SW480 (cell line): ENCODE results near the gene USP13.

Experiments used
- DNase-seq: peaks from one replicate; pipeline ENCODE4 v3.0.0-alpha.2; 2016; ENCODE audit warnings: low spot score

Gene USP13

DNA sequence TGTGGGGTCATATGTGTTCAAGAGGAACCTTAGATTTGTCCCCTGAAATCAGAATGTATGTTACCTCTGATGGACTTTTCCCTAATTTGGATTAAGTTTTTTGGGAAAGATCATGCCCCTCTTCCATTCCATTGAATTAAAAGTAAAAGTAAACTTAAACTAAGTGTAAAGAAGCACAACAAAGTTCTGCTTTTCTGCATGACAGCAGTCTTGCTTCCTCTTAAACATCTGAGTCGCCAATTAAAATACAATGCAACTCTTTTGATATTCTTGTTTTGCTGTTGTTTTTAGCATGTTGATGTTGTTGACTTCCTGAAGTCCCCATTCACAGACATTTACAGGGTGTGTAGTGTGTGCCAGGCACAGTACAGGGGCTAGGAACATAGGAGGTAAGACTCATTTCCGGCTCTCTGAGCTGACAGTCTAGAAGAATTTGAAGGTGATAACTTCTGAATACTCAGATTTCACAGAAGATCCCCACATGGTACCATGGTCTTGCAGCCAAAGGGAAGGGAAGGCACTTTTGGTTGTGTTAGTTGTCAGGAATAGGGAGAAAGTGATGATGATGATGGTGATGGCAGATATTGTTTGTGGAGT is 45.0 kb downstream of the USP13 start:
- no peak for DNase-seq

DNA sequence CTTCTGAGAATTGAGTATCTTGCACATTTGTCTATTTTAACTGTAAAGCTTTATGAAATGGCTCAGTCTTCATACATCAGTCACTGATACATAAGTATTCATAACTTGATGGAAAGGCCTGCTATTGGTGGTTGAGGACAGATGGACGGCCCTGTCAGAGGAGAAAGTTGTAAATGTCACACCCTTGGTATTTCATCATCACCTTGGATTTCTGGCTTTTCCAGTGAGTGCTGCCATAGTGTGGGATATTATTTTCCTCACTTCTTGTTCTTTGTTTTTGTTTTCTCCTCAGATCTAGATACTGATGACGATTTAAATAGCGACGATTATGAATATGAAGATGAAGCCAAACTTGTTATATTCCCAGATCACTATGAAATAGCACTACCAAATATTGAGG is 47.9 kb downstream of the USP13 start:
- no peak for DNase-seq

GRCh38 chr3:179701176-179701827 is 48.5 kb downstream of the USP13 start:
- no peak for DNase-seq

DNA sequence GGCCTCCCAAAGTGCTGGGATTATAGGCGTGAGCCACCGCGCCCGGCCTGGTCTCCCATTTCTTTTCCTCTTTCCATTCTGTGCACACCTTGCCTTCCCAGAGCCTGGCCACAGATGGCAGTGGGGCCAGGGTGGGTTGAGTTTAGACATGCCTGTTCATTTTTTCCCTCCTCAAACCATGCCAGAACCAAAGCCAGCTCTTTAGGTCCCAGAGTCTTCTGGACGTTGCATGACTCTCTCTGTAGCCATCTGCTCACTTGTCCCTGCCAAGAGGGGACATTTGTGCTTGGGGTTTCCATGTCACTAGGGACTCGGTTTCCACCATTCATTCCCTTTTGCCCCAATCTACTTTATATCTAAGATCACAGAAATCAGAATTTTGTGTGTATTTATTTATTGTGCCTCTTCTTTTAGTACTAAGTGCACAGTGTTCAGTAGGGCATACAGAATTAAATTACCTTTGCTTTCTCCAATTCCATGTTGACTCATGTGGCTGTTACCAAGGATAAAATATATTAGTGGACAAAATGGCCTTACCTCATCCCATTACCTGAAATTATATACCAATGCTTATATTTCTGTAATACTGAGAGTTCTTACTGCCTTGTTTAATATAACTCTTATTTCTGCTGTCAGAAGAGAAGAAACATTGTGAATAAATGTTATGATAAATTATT is 49.6 kb downstream of the USP13 start:
- DNase-seq = no peak

DNA sequence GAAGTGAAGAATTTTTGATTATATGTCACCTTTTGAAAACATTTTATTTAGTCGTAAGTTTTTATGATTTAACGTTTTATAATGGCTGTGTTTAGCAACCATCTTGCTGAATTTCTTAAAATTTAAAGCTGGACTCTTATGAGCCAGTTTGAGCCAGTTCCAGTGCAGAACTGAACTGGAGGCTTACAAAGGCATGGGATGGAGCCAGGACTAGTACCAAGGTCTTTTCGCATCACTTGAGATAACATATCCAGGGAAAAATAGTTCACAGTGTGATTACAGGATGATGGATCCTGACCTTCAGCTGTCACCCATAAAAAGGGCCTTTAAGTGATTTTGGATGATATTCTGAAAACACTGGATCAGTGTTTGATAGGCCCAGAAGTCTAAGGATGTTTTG is 51.0 kb downstream of the USP13 start:
- DNase-seq = no peak

GRCh38 chr3:179706233-179706632 is 53.4 kb downstream of the USP13 start:
- DNase-seq = no peak

DNA sequence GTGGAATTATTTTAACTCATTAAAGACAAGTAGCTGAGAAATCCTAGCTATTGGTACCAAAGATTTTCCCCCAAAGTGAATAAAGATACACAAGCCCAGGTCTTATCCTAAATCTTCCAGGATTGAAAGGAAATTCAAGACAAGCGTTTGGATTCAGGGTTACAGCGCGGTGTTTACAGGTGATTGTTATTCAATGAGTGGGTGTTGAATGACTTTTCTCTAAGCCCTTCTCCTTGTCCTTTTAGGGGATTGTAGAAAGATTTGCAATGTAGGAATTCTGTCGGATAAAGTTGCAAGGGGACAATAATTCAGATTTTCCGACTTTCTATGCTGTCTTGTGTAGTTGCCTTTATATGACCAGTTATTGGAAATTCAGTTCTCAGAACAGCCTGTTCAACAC is 57.2 kb downstream of the USP13 start:
- DNase-seq = no peak

- DNase-seq = no peak
Measured at GRCh38 chr3:179713643-179714090, 60.8 kb downstream of the USP13 start.

- no peak for DNase-seq
Measured at GRCh38 chr3:179715582-179715981, 62.7 kb downstream of the USP13 start.

- DNase-seq = no peak
Measured at GRCh38 chr3:179716226-179716625, 63.4 kb downstream of the USP13 start.

- no peak for DNase-seq
Measured at GRCh38 chr3:179716811-179717210, 64.0 kb downstream of the USP13 start.

GRCh38 chr3:179717219-179717618 is 64.4 kb downstream of the USP13 start:
- no peak for DNase-seq

DNA sequence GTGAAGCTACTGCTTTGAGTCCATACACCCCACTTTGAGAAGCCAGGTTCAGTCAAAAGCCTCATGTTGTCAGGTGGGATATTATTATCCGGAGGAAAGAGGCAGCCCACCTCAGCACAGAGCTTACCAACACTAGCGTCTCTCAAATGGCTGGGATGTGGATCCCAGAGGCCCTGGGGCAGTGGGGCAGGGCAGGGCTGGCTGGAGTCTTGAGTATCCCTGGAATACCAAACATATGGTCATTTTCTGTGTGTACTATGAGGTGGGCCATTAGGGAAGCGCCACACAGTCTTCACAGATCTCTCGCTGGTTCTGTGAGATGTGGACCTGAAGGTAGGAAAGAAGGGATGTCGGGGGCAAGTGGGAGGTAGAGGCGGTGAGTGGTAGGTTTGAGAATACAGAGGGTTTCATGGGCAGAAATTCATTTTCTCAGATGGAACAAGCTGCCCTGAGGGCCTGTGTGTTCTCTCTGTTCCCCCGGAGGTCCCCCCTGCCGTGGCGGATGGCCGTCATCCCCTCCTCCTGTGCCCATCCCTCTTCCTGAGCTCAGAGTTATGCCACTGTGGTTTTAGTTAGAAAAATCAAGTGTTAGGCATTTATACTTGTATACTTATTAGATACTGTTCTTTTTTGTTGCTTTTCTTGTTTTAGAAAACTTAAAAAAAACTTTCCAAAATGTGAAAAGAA is 66.4 kb downstream of the USP13 start:
- no peak for DNase-seq

- no peak for DNase-seq
Measured at GRCh38 chr3:179720196-179720595, 67.4 kb downstream of the USP13 start.

DNA sequence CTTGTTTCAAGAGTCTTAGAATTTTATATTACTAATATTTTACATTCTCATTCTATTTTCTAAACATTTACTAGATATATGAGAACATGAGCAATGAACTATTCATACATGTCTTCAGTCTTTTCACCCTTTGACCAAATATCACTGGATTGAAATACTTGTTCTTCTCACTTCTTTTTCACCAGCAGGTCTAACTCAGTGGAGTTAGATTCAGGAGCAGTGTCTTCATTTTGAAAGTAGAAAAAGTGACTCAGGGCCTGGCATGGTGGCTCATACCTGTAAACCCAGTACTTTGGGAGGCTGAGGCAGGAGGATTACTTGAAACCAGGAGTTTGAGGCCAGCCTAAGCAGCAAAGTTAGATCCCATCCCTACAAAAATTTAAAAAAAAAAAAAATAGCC is 70.8 kb downstream of the USP13 start:
- no peak for DNase-seq

- DNase-seq = no peak
Measured at GRCh38 chr3:179726075-179726699, 73.3 kb downstream of the USP13 start.

DNA sequence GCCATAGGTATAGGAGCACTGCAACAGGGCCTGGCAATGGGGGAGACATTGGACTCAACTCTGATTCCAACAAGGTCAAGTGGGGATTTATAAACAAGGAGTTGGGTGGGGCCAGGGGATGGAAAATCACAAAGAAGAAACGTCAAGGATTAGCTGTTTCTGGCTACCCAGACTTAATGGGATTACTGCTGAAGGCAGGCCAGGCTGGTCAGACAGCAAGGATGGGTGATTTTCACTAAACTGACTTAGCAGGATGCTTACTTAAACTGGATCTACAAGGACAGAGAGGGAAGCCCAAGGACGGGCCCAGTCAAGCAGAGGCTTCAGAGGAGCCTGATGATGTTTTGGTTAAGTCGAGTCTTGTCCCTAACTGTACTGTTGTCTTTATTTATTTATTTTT is 76.2 kb downstream of the USP13 start:
- DNase-seq = no peak

- DNase-seq = no peak
Measured at GRCh38 chr3:179729981-179730380, 77.1 kb downstream of the USP13 start.

DNA sequence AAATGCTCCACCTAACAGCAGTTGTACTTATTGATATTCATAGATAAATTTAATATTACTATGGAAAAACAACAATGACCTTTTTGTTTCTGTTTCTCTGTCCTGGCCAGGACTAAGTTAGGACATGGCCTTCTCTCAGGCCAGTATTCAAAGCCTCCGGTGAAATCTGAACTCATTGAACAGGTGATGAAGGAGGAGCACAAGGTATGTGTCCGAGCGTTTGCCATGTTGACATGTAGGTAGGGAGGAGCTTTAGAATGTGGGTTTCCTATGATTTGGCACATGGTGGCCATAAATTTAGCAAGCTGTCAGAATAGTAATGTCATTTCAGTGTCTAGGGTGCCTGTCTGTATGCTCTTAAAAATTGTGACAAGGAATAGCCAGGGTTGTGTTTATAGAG is 77.7 kb downstream of the USP13 start:
- no peak for DNase-seq

DNA sequence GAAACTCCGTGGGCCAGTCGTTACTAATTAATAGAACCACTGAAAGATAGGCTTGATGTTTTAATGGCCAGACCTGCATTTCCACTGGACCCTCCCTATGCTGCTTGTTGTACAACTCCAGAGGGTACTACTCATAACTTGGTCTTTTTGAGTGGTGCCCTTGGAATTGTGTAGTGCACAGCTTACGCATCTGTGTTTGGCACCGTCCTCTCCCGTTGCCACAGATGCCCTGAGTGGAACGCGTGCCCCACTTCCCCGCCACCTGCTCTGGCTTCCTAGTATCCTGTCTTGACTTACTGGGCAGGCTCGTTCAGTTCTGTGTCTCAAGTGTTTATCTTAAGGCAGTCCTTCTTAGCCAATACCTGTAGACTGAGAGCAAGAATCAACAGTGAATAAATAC is 78.7 kb downstream of the USP13 start:
- no peak for DNase-seq

DNA sequence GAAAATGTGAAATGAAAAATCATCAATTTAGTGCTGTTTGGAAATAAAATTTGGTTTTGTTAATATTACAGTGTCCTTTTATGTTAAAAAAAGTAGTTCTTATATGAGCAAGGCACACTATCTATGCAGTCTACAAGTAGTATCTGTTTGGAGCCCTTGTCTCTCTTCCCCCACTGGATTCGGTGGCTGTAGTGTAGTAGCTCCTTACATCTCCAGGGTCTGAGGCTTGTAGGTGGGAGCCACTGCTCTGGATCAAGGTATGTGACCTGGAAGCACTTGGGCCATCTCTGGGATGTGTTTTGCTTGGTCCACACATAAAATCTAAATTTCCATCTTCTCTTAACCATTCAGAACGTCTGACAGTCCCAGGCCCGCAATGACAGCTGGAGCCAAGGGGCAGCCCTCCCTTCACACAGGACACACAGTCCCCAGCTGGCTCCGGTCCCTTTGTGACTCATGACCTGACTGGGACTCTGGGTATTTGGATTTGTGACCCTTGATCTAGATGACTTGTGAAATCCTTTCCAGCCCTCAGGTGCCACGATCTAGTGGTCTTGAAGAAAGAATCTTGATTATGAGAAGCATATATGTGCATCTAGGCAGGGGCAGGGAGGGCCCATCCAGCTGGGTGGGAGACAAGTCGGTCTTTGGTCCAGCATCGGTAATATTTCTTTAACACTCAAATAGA is 80.0 kb downstream of the USP13 start:
- DNase-seq = peak; percentile 9

DNA sequence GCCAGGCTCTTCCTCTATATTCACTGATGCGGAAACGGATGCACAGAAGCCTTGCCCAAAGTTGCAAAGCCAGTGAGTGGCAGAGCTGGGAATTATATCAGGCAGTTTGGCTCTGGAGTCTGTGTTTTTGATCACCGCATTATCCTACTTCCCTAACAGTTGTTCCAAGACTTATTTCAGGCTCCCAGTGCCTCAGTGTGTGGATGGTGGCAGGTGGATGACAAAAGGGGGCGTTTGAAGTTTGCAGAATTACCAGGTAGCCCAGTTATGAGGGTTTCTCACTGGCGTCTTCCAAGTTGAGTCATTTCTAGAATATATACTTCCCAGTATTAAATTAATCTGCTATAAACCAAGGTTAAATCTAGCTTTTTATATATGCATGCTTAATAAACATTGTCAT is 81.0 kb downstream of the USP13 start:
- no peak for DNase-seq
